Karpas-422 (cell line): Measurements from ENCODE around the gene YARS2. TPM values are rescaled to one million over a fixed set of nuclear protein-coding genes. Genes with fewer than 3 reads are reported as not detected.
A peak's percentile ranks its signal among the peaks of the same experiment; 100 is the strongest.

Experiments
- DNase-seq: peaks from one replicate; pipeline ENCODE4 v3.0.0-alpha.2; 2015
- H2AFZ ChIP-seq: fragments of 200-600 bp; sonication (generic); 2 replicates; pipeline ENCODE4 v1.6.1; 2014; ENCODE audit warnings: antibody characterized with exemption, low read length, mixed read lengths
- H3K27ac ChIP-seq: fragments of 200-600 bp; sonication (generic); 2 replicates; pipeline ENCODE4 v1.5.1; 2014; ENCODE audit warnings: mild to moderate bottlenecking, low read length, moderate library complexity
- H3K27me3 ChIP-seq: fragments of 200-600 bp; sonication (generic); 2 replicates; pipeline ENCODE4 v1.6.1; 2014; ENCODE audit warnings: low read length, mixed read lengths
- H3K36me3 ChIP-seq: fragments of 200-600 bp; sonication (generic); 2 replicates; pipeline ENCODE4 v1.6.1; 2014; ENCODE audit warnings: low read length, mixed read lengths; ENCODE audit not compliant: insufficient read depth
- H3K4me1 ChIP-seq: fragments of 200-600 bp; sonication (generic); 2 replicates; pipeline ENCODE4 v1.6.1; 2014; ENCODE audit warnings: mild to moderate bottlenecking, low read length, mixed read lengths
- H3K4me2 ChIP-seq: fragments of 200-600 bp; sonication (generic); 2 replicates; pipeline ENCODE4 v1.6.1; 2014; ENCODE audit warnings: low read length, low read depth, mild to moderate bottlenecking; ENCODE audit not compliant: poor library complexity, severe bottlenecking
- H3K4me3 ChIP-seq: fragments of 200-600 bp; sonication (generic); 2 replicates; pipeline ENCODE4 v1.5.1; 2014; ENCODE audit warnings: mild to moderate bottlenecking, antibody characterized with exemption, low read length, mixed read lengths
- H3K79me2 ChIP-seq: fragments of 200-600 bp; sonication (generic); 2 replicates; pipeline ENCODE4 v1.6.1; 2014; ENCODE audit warnings: mild to moderate bottlenecking, low read length, mixed read lengths
- H3K9ac ChIP-seq: fragments of 200-600 bp; sonication (generic); 2 replicates; pipeline ENCODE4 v1.6.0; 2014; ENCODE audit warnings: low read length
- H3K9me2 ChIP-seq: fragments of 200-600 bp; sonication (generic), shearing (Covaris generic); replicated peaks from 2 replicates; pipeline ENCODE4 v1.6.0; 2014; ENCODE audit warnings: mild to moderate bottlenecking, low read length, moderate library complexity; ENCODE audit not compliant: insufficient read depth
- H3K9me3 ChIP-seq: fragments of 300-700, 200-600 bp; sonication (generic); 2 replicates; pipeline ENCODE4 v1.6.1; 2014; ENCODE audit warnings: low read length, mixed read lengths
- H4K20me1 ChIP-seq: fragments of 200-600 bp; sonication (generic); 2 replicates; pipeline ENCODE4 v1.6.1; 2014; ENCODE audit warnings: mild to moderate bottlenecking, antibody characterized with exemption, low read length, low read depth; ENCODE audit not compliant: insufficient read depth
- total RNA-seq: library from RNA; depleted of rRNA; stranded (reverse); fragments of >200 nt; shearing (Covaris generic); gene quantifications from 2 replicates; pipeline ENCODE4 v1.2.3, GENCODE V29; 2014; ENCODE audit warnings: low replicate concordance; rRNA removed

YARS2 gene
- 33.7 and 39.6 TPM in 2 replicates for total RNA-seq

- Histone ChIP-seq H3K27me3 (no peaks in the 10 kb centered on the region), H3K9me2 (no peaks in the 10 kb centered on the region), H3K4me1 (peaks cover 19% of the 10 kb centered on the region), H3K9me3 (no peaks in the 10 kb centered on the region), H3K27ac (peak within 1 kb of the TSS; percentile 76), H3K79me2 (peaks cover 44% of the 10 kb centered on the region), H3K4me3 (peak within 1 kb of the TSS; percentile 87), H2AFZ (peak within 1 kb of the TSS; percentile 97), H3K36me3 (peaks cover 23% of the 10 kb centered on the region; the same call in 1 of the 2 replicates), H4K20me1 (no peaks in the 10 kb centered on the region), H3K9ac (peak within 1 kb of the TSS; percentile 93), H3K4me2 (peak within 1 kb of the TSS; percentile 98)
- peak; percentile 98 for DNase-seq
Measured at GRCh38 chr12:32755654-32756475, at the start of gene YARS2. Gene YARS2 (minus strand): TSS chr12:32755897. CDS start chr12:32755874, 23 bp downstream.

- Histone ChIP-seq H3K27me3 (no peaks in the 10 kb centered on the region), H3K4me3 (no peak overlapping the region), H3K27ac (no peak overlapping the region), H2AFZ (no peak overlapping the region), H3K9me2 (no peaks in the 10 kb centered on the region), H3K4me1 (no peaks in the 10 kb centered on the region), H3K9ac (no peak overlapping the region), H3K4me2 (no peak overlapping the region), H4K20me1 (no peaks in the 10 kb centered on the region), H3K36me3 (no peaks in the 10 kb centered on the region), H3K9me3 (no peaks in the 10 kb centered on the region), H3K79me2 (no peaks in the 10 kb centered on the region)
- DNase-seq: no peak
Measured at GRCh38 chr12:32804301-32804700, 48.6 kb upstream of the YARS2 start.

GRCh38 chr12:32801269-32801980 is 45.7 kb upstream of the YARS2 start:
- Histone ChIP-seq H3K4me1 (no peaks in the 10 kb centered on the region), H3K27me3 (no peaks in the 10 kb centered on the region), H3K9ac (no peak overlapping the region), H3K36me3 (no peaks in the 10 kb centered on the region), H3K27ac (no peak overlapping the region), H4K20me1 (no peaks in the 10 kb centered on the region), H3K4me3 (no peak overlapping the region), H3K4me2 (no peak overlapping the region), H3K79me2 (no peaks in the 10 kb centered on the region), H3K9me2 (no peaks in the 10 kb centered on the region), H2AFZ (no peak overlapping the region), H3K9me3 (no peaks in the 10 kb centered on the region)
- DNase-seq: no peak

GRCh38 chr12:32794281-32794680 is 38.6 kb upstream of the YARS2 start:
- Histone ChIP-seq H3K4me3 (no peak overlapping the region), H3K9ac (no peak overlapping the region), H4K20me1 (no peaks in the 10 kb centered on the region), H3K27me3 (no peaks in the 10 kb centered on the region), H3K4me1 (no peaks in the 10 kb centered on the region), H3K9me3 (no peaks in the 10 kb centered on the region), H3K36me3 (no peaks in the 10 kb centered on the region), H3K9me2 (no peaks in the 10 kb centered on the region), H3K27ac (no peak overlapping the region), H3K79me2 (no peaks in the 10 kb centered on the region), H2AFZ (no peak overlapping the region), H3K4me2 (no peak overlapping the region)
- DNase-seq: no peak

- Histone ChIP-seq H2AFZ (no peak overlapping the region), H3K27ac (no peak overlapping the region), H3K4me3 (no peak overlapping the region)
Measured at GRCh38 chr12:32789916-32790315, 34.2 kb upstream of the YARS2 start.

GRCh38 chr12:32789446-32789845 is 33.7 kb upstream of the YARS2 start:
- no peaks in the 10 kb centered on the region for H3K4me1 ChIP-seq
- H3K4me3 ChIP-seq: no peak overlapping the region
- H3K9me3 ChIP-seq: no peaks in the 10 kb centered on the region
- no peaks in the 10 kb centered on the region for H4K20me1 ChIP-seq
- H3K27ac ChIP-seq: no peak overlapping the region
- no peak overlapping the region for H3K4me2 ChIP-seq
- no peaks in the 10 kb centered on the region for H3K27me3 ChIP-seq
- H3K9ac ChIP-seq: no peak overlapping the region
- DNase-seq: no peak
- H3K79me2 ChIP-seq: no peaks in the 10 kb centered on the region
- H3K36me3 ChIP-seq: no peaks in the 10 kb centered on the region
- H2AFZ ChIP-seq: no peak overlapping the region
- no peaks in the 10 kb centered on the region for H3K9me2 ChIP-seq

More at GRCh38 chr12:32789916-32790315, 34.2 kb upstream of the YARS2 start:
- Histone ChIP-seq H3K9me2 (no peaks in the 10 kb centered on the region), H4K20me1 (no peaks in the 10 kb centered on the region), H3K79me2 (no peaks in the 10 kb centered on the region), H3K9me3 (no peaks in the 10 kb centered on the region), H3K4me1 (no peaks in the 10 kb centered on the region), H3K9ac (no peak overlapping the region), H3K4me2 (no peak overlapping the region), H3K36me3 (no peaks in the 10 kb centered on the region), H3K27me3 (no peaks in the 10 kb centered on the region)
- no peak for DNase-seq

DNA sequence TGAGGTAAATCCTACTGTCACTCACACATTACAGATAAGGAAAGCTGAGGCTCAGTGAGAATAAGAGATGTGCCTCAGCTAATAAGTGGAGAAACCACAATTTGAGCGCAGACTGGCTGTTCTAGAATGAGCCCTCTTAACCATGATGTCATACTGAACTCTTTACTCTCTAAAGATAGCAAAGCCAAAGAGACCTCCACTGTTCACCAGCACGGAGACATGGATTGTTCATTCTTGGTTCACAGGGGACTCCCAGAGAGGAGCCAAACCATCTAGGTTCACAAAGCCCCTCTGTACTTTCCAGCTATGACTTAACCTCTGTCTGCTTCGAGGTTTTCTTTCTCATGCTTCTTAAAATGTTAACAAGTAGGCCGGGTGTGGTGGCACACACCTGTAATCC is 32.7 kb upstream of the YARS2 start:
- Histone ChIP-seq H3K4me1 (no peaks in the 10 kb centered on the region), H3K9ac (no peak overlapping the region), H3K27me3 (no peaks in the 10 kb centered on the region), H3K27ac (no peak overlapping the region), H4K20me1 (no peaks in the 10 kb centered on the region), H3K9me2 (no peaks in the 10 kb centered on the region), H3K36me3 (no peaks in the 10 kb centered on the region), H3K9me3 (no peaks in the 10 kb centered on the region), H3K79me2 (no peaks in the 10 kb centered on the region), H2AFZ (no peak overlapping the region), H3K4me3 (no peak overlapping the region), H3K4me2 (no peak overlapping the region)
- no peak for DNase-seq

GRCh38 chr12:32785557-32785956 is 29.9 kb upstream of the YARS2 start:
- no peak for DNase-seq
- Histone ChIP-seq H3K79me2 (no peaks in the 10 kb centered on the region), H3K27me3 (no peaks in the 10 kb centered on the region), H3K4me1 (no peaks in the 10 kb centered on the region), H2AFZ (no peak overlapping the region), H3K9me3 (no peaks in the 10 kb centered on the region), H3K4me2 (no peak overlapping the region), H3K9ac (no peak overlapping the region), H3K9me2 (no peaks in the 10 kb centered on the region), H4K20me1 (no peaks in the 10 kb centered on the region), H3K4me3 (no peak overlapping the region), H3K36me3 (no peaks in the 10 kb centered on the region), H3K27ac (no peak overlapping the region)
